ENCODE measurements around the gene TAS2R1. TPM values are rescaled to one million over a fixed set of nuclear protein-coding genes. Genes with fewer than 3 reads are reported as not detected.
A peak's percentile ranks its signal among the peaks of the same experiment; 100 is the strongest.

The TAS2R1 gene
- total RNA-seq, 1 donor from 2014 or later, result not detected

DNA sequence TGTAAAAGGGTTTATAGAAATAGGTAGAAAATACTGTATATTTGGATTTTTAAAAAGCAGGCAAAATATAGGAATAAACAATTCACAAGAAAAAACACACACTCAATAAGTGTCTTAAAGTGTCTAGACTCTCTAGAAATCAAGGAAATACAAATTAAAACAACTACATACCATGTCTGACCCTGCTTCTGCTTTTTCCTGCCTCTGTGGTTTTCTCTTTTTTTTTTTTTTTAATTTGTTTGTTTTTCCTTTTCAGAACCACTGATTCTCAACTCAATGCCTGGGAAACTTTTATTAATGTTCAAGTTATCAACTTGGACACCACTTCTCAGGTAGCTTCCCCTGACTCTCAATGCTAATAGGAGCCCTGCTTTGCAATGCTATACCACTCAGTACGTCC, 25.5 kb upstream of the TAS2R1 start:
- no peak for DNase-seq (ENCODE audit: low read depth)
- H3K4me3 ChIP-seq (ENCODE audit: low read depth, low read length), result no peak overlapping the region
- TF ChIP-seq, protein P1, sequence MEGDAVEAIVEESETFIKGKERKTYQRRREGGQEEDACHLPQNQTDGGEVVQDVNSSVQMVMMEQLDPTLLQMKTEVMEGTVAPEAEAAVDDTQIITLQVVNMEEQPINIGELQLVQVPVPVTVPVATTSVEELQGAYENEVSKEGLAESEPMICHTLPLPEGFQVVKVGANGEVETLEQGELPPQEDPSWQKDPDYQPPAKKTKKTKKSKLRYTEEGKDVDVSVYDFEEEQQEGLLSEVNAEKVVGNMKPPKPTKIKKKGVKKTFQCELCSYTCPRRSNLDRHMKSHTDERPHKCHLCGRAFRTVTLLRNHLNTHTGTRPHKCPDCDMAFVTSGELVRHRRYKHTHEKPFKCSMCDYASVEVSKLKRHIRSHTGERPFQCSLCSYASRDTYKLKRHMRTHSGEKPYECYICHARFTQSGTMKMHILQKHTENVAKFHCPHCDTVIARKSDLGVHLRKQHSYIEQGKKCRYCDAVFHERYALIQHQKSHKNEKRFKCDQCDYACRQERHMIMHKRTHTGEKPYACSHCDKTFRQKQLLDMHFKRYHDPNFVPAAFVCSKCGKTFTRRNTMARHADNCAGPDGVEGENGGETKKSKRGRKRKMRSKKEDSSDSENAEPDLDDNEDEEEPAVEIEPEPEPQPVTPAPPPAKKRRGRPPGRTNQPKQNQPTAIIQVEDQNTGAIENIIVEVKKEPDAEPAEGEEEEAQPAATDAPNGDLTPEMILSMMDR (conservative IDR thresholded peaks at IDR 0.05; ENCODE audit: low read depth, low read length), result no peak

DNA sequence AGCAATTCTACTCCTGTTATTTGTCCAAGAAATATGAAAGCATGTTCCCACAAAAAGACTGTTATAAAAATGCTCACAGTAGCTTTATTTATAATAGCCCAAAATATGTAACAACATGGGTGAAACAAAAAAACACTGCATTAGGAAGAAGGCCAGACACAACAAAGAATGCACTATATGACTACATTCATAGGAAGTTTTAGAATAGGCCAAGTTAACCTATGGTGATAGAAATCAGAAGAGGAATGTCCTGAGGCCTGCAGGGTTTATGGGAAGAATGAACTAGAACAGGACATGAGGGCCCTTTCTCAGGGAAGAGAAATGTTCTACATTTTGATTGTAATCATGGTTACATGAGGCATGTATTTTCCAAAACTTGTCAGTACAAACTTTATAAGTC, 24.7 kb upstream of the TAS2R1 start:
- DNase-seq (ENCODE audit: low read depth), result no peak
- no peak overlapping the region for H3K4me3 ChIP-seq (ENCODE audit: low read depth, low read length)
- TF ChIP-seq, protein P1 (conservative IDR thresholded peaks at IDR 0.05; ENCODE audit: low read depth, low read length), result no peak

DNA sequence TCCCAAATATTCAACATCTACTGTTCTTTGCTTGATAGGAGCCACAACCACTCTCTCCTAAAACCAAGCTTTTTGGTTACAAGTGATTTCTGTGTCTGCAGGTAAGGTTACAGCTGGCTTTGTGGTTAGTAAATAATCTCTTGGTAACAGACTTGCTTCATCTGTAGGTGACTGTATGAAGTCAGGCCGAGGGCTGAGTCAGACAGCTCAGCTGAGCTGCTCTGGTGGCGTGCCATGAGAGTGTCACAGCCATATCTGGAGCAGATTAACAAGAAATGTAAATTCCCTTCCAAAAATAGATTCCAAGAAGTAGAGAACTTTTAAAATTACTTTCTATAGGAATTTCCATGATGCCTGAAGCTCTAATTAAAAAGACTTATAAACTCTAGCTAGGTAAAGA, 23.7 kb upstream of the TAS2R1 start:
- TF ChIP-seq, protein P1 (conservative IDR thresholded peaks at IDR 0.05; ENCODE audit: low read depth, low read length), result no peak
- peak; percentile 3 for DNase-seq (ENCODE audit: low read depth)
- H3K4me3 ChIP-seq (ENCODE audit: low read depth, low read length), result no peak overlapping the region

DNA sequence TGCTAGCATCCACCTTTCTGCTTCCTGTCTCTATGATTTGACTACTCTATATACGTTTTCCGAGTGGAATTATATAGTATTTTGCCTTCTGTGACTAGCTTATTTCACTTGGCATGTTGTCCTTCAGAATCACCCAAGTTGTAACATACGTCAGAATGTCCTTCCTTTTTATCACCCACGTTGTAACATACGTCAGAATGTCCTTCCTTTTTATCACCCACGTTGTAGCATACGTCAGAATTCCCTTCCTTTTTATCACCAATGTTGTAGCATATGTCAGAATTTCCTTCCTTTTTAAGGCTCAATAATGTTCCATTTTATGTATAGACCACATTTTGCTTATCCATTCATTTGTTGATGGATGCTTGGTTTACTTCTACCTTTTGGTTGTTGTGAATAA, 22.9 kb upstream of the TAS2R1 start:
- no peak overlapping the region for H3K4me3 ChIP-seq (ENCODE audit: low read depth, low read length)
- no peak for DNase-seq (ENCODE audit: low read depth)
- TF ChIP-seq, protein P1 (conservative IDR thresholded peaks at IDR 0.05; ENCODE audit: low read depth, low read length), result no peak

DNA sequence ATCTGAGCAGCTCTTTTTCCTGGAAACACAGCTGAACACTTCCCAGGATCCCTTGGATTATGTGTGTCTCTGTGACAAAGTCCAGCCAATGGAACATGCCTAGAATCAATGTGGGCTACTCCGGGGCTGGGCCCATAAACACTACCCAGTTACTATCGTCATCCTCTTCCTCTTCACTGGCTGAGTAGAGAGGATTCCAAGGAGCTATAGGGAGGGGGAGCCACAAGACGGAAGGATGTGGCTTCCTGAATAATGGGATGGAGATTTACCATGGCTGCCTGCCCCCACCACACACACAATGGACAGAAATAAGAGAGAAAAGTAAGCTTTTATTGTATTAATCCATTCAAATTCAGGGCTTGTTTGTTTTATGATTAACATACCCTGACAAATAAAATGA, 22.1 kb upstream of the TAS2R1 start:
- H3K4me3 ChIP-seq (ENCODE audit: low read depth, low read length), result no peak overlapping the region
- DNase-seq (ENCODE audit: low read depth), result no peak
- TF ChIP-seq, protein P1 (conservative IDR thresholded peaks at IDR 0.05; ENCODE audit: low read depth, low read length), result no peak

DNA sequence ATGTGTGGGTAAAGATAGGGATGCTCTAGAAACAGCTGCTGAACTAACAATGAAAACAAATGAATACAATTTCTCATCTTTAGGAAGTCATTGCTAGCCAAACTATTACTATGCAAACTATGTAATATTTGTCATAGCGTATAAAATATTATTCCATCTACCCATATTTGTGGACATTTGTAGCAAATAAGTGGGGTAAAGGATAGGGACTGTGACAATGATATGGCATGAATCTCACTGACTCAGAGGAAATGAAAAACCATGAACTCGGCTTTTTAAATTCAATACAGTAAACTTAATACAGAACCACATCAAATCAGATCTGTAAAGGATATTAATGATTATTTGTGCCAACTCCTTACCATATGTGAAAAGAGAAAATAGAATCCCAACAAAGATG, 16.7 kb upstream of the TAS2R1 start:
- H3K4me3 ChIP-seq (ENCODE audit: low read depth, low read length), result no peak overlapping the region
- TF ChIP-seq, protein P1 (conservative IDR thresholded peaks at IDR 0.05; ENCODE audit: low read depth, low read length), result no peak
- no peak for DNase-seq (ENCODE audit: low read depth)

DNA sequence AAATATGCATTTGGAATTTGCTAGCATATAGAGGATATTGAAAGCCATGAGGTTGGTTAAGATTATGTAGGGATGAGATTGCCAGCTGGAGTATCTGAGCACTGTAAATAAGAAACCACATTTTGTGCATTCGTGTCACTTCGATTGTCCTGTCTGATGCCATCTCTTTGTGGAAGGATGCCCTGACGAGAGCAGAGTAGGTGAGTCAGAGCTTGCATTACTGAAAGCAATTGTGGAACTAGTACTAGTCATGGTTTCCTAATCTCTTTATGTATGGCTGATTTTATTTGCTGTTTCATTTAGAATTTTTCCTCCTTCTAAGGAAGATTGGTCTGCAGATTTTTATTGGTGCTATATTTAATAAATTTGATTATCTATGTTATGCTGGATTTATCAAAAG, 14.5 kb upstream of the TAS2R1 start:
- DNase-seq (ENCODE audit: low read depth), result no peak
- TF ChIP-seq, protein P1 (conservative IDR thresholded peaks at IDR 0.05; ENCODE audit: low read depth, low read length), result no peak
- no peak overlapping the region for H3K4me3 ChIP-seq (ENCODE audit: low read depth, low read length)
